NCI-H187 (cell line): ENCODE data around the gene FREM3.
"Not testable (repeated sequence)": the region's sequence is repeated elsewhere in the genome, so short reads cannot be mapped to it uniquely, and the experiment has no call there.

Experiments used
- DNase-seq, 2 experiments: peaks; one replicate each; lab custom pipeline; 2025; lab: John Stamatoyannopoulos, UW

FREM3 gene

GRCh38 chr4:143700416-143701352, at the start of gene FREM3:
Gene FREM3, minus strand, starts transcription at chr4:143700675. Its CDS starts 0 bp downstream, at chr4:143700675.
- no peak for DNase-seq

- no peak for DNase-seq
These were observed 45.4 kb upstream of the FREM3 start for GRCh38 chr4:143745874-143746273.

GRCh38 chr4:143743591-143743990, 43.1 kb upstream of the FREM3 start:
- DNase-seq = no peak

GRCh38 chr4:143742834-143743233, 42.4 kb upstream of the FREM3 start:
- no peak for DNase-seq

- DNase-seq = no peak
These were observed 36.4 kb upstream of the FREM3 start for GRCh38 chr4:143736861-143737260.

GRCh38 chr4:143736061-143736460, 35.6 kb upstream of the FREM3 start:
- DNase-seq = not testable (repeated sequence)

GRCh38 chr4:143728166-143728565, 27.7 kb upstream of the FREM3 start:
- DNase-seq = no peak

GRCh38 chr4:143726714-143727113, 26.2 kb upstream of the FREM3 start:
- no peak for DNase-seq

- no peak for DNase-seq
These were observed 20.8 kb upstream of the FREM3 start for GRCh38 chr4:143721317-143721716.

GRCh38 chr4:143718748-143719147, 18.3 kb upstream of the FREM3 start:
- not testable (repeated sequence) for DNase-seq

- no peak for DNase-seq
These were observed 13.6 kb upstream of the FREM3 start for GRCh38 chr4:143713955-143714625.

- DNase-seq = no peak
These were observed 13.1 kb upstream of the FREM3 start for GRCh38 chr4:143713553-143713952.

GRCh38 chr4:143712155-143712550, 11.7 kb upstream of the FREM3 start:
- DNase-seq = no peak

- DNase-seq = no peak
These were observed 11.2 kb upstream of the FREM3 start for GRCh38 chr4:143711543-143712154.

- DNase-seq = no peak
These were observed 890 bp upstream of the FREM3 start for GRCh38 chr4:143701365-143701764.

GRCh38 chr4:143700046-143700415, 444 bp downstream of the FREM3 start:
- DNase-seq = no peak

- DNase-seq = no peak
These were observed 987 bp downstream of the FREM3 start for GRCh38 chr4:143699331-143700045.

GRCh38 chr4:143693856-143694255, 6.6 kb downstream of the FREM3 start:
- no peak for DNase-seq

GRCh38 chr4:143692241-143692640, 8.2 kb downstream of the FREM3 start:
- no peak for DNase-seq

GRCh38 chr4:143679434-143679833, 21.0 kb downstream of the FREM3 start:
- no peak for DNase-seq

GRCh38 chr4:143673629-143674028, 26.8 kb downstream of the FREM3 start:
- DNase-seq = not testable (repeated sequence)

- DNase-seq = no peak
These were observed 31.4 kb downstream of the FREM3 start for GRCh38 chr4:143668930-143669552.
